GM18861 (cell line): Measurements from ENCODE around the gene ACVR2A.
A peak's percentile ranks its signal among the peaks of the same experiment; 100 is the strongest.

Source experiments
- ATAC-seq: cut with Tn5 transposase; IDR thresholded peaks from one replicate; pipeline ENCODE4 v1.9.1; 2021; ENCODE audit not compliant: unreplicated experiment

Gene ACVR2A

DNA sequence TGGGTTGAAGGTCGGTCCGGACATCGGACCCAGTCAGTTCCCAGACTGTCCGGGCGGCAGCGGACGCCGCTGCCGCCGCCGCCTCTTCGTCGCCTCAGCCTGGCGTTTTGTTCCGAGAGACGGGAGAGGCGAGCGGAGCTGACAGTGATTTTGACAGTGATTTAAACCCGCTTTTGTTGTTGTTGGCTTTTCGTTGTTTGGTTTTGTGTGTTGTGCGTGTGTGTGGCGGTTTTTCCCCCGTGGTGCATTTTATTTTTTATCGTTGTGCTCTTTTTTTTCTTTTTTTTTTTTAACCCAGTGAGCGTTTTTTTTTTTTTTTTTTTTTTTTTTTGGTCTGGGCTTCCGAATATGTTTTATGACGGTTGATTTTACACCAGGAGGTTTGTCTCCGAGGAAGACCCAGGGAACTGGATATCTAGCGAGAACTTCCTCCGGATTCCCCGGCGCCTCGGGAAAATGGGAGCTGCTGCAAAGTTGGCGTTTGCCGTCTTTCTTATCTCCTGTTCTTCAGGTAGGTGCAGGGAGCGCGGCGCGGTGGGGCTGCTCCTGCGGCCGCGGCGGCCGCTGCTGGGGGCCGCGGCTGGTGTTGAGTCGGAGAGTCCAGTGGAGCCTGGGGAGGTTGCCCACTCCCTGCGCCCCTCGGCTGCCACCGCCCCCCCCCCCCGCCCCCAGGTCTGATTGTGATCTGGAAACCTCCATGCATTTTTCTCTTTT, at the start of gene ACVR2A:
TSS of gene ACVR2A (plus strand) at position 333 of the 714 bp plus-strand sequence. CDS start at position 457, 124 bp downstream.
- ATAC-seq = peak; percentile 9

DNA sequence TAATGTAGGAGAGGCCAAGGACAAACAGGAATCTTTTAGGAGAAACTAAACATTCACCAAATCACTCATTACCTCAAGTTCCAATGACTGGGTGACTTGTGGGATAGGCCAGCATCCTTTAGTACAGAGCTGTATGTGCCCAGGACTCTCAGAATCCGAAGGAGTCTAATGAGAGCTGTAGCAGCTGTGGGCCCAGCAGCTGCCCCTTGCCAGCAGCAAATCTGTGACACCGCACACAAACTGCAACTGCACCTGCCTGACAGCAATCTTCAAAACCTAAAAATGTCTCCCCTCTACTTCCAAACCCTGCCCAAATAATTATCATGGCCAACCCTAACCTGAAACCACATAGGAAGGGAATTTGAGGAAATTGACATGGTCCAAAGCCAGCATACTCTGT, 44.5 kb upstream of the ACVR2A start:
- ATAC-seq = no peak

DNA sequence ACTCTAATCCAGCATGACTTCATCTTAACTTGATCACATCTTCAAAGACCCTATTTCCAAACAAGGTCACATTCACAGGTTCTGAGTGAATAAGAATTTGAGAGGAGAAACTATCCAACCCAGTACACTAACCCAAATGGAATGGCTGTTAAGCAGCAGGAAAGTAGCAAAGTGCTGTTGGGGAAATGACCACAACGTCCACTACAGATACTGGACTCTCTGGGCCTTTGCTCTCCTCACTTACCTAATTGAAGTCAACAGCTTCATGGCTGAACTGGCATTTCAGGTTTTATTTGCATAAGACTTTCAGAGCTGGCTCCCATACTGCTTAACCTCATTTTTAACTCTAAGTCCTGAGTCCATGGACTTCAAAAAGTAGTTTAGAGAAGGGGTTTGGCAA, 38.0 kb upstream of the ACVR2A start:
- no peak for ATAC-seq

DNA sequence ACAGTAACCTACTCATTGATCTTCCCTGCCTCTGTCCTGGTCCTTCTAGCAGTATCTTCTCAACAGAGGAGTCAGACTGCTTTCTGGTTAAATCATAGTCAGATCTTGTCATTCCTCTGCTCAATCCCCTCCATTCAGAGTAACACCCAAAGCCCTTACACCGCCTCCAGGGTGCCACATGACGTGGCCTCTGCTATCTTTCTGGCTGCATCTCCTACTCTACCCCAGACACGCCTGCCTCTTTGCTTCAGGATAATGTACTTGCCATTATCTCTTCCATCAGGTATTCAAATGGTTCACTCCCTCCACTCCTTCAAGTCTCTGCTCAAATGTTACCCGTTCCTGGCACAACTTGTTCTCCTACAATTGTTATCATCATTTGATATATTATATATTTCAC, 36.3 kb upstream of the ACVR2A start:
- no peak for ATAC-seq

DNA sequence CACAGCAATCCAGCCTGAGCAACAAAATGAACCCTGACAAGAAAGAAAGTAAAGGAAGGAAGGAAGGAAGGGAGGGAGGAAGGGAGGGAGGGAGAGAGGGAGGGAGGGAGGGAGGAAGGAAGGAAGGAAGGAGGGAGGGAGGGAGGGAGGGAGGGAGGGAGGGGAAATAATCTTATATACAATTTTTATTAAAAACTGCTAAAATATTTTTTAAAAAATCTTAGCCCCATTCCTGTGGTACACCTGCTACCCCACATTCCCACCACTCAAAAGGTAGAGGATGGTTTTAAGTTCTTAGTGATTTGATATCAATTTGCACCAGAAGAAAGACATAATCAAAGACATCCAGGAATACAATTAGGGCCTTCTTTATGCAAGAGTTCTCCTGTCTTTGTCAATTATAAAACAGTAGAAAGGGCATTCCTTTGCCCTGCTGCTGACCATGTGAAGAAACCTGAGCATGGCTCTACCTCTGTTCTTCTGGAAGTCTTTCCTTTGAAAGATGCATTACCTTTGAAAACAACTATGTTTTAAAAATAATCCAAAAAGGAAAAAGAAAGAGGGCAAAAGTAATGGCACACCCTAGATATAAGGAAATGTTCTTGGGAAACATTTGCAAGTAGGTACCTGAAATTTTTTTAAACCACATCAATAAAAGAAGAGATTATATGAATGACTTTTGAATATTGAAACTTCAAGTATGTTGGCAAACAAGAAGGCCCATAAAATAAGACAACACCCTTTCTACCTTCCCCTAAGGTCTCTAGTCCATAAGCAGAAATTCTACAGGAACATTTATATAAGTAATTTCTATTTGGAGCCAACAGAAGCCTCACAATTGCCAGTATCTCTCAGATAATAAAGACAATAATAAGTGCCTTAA, 33.7 kb upstream of the ACVR2A start:
- no peak for ATAC-seq

DNA sequence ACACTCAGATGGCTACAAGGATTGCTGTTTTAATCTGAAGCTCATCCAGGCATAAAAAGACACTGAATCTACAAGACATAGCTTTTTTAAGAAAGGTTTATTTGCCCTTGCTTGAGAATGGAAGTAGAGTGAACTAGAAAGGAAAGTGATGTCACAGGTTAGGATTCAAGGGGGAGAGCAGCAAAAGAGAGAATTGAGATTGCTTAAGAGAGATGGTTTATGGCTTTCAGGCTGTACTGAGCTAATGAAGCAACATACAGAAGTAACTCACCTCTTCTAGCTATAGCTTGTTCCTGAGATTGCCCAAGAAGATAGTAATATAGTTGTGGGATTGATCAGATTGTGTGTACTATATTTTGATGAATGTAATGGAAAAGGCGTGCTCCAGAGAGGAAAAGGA, 26.1 kb upstream of the ACVR2A start:
- ATAC-seq = no peak

DNA sequence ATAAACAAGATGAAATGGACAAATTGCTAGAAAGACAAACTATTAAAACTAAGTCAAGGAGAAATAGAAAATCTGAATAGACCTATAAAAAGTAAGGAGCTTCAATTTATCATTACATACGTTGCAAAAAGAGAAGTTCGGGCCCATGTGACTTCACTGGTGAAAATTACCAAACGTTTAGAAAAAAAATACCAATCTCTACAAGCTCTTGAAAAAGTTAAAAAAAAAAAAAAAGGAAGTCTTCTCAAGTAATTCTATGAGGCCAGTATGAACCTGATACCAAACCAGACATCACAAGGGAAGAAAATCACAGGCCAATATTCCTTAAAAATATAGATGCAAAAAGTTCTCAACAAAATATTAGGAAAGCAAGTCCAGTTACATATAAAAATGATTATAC, 20.2 kb upstream of the ACVR2A start:
- no peak for ATAC-seq

DNA sequence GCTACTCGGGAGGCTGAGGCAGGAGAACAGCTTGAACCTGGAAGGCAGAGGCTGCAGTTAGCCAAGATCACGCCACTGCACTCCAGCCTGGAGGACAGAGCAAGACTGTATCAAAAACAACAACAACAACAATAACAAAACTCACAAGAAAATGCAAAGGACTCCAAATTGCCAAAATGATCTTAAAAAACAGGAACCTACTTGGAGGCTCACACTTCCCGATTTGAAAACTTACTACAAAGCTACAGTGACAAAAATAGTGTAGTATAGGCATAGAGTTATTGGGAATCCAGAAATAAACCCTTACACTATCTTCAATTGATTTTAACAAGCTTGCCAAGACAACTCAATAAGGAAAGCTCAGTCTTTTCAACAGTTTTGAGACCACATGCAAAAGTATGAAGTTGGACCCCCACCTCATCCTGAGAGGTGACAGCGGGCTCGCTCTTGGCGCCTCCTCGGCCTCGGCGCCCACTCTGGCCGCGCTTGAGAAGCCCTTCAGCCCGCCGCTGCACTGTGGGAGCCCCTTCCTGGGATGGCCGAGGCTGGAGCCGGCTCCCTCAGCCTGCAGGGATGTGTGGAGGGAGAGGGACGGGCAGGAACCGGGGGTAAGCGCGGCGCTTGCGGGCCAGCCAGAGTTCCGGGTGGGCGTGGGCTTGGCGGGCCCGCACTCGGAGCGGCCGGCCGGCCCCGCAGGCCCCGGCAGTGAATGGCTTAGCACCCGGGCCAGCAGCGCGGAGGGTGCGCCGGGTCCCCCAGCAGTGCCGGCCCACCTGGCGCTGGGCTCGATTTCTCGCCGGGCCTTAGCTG, 18.3 kb upstream of the ACVR2A start:
- ATAC-seq = no peak

DNA sequence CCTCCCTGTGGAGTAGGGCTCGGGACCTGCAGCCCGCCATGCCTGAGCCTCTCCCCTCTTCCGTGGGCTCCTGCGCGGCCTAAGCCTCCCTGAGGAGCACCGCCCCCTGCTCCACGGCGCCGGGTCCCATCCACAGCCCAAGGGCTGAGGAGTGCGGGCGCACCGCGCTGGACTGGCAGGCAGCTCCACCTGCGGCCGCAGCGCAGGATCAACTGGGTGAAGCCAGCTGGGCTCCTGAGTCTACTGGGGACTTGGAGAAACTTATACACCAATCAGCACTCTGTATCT, 17.8 kb upstream of the ACVR2A start:
- no peak for ATAC-seq

DNA sequence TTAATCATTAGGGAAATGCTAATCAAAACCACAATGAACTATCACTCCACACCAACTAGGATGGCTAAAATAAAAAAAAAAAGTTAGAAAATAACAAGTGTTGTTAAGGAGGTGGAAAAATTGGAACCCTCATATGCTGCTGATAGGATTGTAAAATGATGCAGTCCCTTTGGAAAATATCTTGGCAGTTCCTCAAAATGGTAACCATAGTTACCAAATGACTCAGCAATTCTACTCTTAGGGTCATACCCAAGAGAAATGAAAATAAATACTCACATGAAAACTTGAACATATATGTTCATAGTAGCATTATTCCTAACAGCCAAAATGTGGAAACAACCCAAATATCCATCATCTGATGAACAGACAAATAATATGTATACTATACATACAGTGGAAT, 15.7 kb upstream of the ACVR2A start:
- ATAC-seq = no peak

DNA sequence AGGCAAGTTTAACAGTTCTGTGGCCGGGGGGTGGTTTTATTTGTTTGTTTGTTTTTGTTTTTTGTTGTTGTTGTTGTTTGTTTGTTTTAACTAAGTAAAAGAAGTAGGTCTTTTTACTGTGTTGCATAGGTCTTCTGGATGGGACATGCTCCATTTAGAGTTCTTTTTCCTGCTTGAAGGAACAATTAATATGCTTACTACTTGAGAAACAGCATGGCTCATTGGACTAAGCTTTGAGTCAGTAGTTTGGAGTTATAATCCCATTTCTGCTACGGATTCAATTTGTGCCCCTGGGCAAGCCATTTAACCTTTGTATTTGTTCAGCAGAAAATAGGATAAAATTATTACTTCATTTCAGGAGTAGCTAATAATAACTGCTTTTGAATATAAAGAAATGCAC, 8.7 kb upstream of the ACVR2A start:
- no peak for ATAC-seq

DNA sequence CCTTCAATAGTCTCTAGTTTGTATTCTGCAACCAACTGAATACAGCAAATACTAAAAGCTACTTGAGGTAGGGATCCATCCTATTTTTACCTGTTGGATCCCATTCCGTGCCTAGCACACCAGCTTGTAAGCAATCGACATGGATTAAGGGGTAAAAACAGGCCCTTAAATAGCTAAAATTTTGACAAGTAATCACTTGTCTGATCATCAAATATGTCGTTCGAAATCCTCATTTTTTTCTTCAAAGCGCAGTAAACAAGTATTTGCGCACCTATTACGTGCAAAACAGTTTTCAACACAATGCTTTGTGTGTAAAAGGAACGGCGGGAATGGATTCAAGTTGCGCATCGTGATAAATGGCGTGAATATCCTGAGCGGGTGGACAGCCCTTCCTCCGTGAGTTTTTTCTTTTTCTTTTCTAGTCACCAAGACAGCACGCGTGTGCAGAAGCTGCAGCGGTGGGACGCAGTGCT, 1.4 kb upstream of the ACVR2A start:
- ATAC-seq = no peak

DNA sequence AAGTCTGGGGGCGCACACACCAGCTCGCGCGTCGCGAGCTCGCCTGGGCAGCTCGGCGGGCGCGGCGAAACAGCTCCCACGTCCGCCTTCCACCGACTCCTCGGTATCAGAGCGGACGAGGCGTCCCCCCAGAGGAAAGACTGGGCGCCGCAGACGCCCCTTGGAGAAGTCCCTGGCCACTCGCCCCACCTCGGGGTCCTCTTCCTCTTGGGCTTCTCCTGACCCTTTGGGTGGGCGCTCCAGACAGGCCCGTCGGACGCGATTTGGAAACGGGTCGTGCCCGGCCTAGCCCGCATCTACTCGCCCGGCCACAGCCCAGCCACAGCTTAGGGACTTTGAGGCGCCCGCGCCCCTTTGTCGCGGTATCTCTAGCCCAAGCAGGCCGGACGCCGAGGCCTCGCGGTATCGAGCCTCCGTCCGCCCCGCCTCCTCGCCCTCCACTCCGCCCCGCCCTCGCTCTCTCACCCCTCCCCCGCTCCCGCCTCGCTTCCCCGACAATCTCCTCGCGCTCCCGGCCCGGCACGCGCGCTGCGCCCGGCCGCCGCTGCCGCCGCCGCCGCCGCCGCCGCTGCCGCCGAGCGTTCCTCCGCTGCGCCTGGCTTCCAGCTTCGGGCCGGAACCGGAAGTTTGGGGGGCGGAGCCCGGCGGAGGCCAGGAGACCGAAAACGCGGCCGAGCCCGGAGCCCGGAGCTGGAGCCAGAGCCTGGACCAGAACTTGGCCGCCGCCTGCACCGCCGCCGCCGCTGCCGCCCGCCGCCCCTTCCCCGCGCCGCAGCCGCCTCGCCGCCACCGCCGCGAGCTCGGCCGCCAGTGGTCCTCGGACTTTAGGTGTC, 749 bp upstream of the ACVR2A start:
- ATAC-seq = peak; percentile 67

DNA sequence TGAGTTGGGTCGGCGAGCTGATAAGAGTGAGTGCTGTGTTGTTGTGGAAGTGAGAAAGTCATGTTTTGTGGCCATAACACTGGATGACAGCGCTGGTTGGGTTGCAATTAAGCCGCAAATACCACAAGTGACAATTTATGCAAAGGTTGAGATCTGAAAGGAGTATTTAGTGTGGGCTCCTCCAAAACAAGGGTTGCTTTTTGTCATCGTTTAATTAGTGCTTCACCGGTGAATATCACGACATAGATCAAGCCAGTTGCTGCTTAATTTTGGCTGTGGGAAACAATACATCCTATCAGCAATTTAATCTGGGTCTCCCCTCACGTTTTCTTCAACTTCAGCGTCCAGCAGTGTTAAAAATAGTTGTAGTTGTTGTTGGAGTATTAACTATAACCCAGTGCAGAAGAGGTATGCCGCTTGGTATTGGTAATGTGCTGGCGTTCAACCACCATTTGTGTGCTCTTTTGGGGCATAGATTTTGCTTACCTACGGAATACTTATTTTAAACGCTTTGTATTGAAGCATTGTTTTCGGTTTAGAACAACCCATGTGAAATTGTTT, 662 bp downstream of the ACVR2A start:
- ATAC-seq = peak; percentile 54

DNA sequence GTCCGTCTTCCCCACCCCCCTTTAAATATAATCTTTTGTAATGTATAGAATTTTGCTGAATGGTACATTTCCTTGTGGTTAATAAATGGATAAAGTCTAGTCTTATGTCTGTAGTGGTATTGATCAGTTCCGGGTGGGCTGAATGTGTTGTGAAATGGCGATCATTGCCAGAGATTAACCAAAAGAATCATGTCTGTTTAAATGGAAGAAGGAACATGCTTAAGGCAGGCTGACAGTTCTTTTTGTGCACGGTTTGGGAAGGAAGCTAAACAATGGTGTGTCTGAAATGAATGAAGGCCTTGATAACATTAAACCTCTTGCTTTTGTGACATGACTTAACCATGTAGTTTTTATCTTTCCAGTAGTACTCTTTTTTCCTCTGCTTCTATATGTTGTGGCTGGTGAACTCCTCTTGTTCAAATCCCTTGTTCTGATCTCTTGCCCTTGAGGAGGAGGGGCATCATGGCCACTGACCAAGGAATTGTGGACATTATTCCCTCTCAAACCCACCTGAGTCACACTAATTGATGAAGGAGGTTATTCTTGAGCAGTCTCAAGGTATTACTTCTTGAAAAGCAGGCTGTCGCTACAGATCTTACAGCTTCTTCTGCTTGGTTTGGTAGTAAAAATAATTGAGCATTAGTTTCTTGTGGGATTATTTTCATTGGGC, 1.7 kb downstream of the ACVR2A start:
- no peak for ATAC-seq

DNA sequence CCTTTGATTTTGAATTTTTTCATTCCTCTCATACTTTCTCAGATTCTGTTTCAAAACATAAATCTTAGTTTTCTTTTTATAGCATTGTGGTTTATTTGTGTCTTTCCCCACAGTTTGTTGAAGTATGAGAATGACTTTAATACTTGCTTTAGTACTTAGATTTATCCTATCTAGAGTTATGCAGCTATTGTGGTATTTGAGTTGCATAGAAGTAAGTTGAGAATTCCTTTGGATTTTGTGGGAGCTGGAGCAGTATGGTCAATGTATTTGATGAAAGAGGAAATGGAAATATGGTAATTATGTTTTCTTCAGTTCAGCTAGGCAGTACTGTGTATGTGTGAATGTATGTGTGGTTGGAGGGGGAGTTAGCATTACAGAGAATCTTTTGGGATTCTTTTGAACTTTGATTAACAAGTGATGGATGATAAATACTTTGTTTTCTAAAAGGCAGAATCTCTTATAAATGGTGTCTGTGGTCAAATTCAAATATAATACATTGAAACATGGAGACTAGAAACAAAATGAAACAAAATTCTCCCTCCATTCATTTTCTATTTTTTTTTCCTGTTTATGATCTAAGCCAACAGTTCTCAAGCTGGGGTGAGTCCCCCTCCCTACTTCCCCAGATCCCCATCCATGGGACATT, 3.0 kb downstream of the ACVR2A start:
- no peak for ATAC-seq

DNA sequence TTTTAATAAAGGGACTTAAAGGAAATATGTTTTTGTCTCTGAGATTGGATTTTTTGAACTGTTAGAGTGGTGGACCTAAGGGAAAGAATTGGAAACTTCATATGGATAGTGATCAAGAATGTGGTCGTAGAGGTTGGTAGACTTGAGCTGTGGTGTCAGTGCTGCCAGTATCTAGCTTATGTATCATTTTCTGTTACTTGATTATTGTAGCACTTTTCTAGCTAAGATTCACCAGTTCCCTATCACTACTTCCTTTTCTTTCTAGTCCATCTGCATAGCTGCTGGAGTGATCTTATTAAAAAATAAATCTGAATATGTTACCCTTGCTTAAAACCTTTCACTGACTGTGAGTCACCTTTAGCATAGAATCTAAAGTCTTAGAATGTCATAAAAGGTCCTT, 6.0 kb downstream of the ACVR2A start:
- no peak for ATAC-seq

DNA sequence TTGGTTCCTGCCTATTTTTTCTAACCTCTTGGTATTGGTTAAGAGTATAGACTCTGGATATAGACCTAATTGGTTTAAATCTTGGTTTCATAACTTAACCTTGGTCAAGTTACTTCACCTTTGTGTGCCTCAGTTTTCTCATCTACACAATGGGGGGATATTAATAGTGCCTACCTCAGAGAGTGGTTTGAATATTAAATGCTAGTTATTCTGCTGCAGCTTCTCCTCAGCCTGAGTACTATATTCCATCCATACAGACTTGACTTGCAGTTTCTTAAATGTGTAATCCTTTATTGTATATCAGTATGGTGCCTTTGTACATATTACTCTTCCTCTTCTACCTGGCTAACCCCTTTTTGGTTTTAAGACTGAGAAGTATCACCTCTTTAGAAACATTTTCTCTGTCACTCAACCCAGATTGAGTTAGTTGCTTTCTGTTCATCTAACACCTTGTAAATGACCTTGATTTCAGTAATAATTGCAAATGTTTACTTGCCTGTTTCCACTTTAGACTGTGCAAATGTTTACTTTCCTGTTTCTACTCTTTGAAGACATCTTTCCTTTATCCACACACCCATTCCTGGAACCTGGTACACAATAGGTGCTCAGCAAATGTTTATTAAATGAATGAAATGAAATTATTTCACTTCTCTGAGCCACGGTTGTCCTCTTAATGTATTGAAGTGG, 6.6 kb downstream of the ACVR2A start:
- ATAC-seq = no peak
